Astrocyte (in vitro differentiated cells and primary cell): Measurements from ENCODE around the gene HMGCS2.

Source experiments
- CTCF ChIP-seq: IDR thresholded peaks from 2 replicates; pipeline ENCODE4 v1.5.1; 2011; ENCODE audit warnings: low read depth, mild to moderate bottlenecking, inconsistent platforms, low read length, moderate library complexity; ENCODE audit not compliant: insufficient read depth
- EZH2 ChIP-seq: IDR thresholded peaks from 2 replicates; pipeline ENCODE4 v1.6.1; 2012; ENCODE audit warnings: mild to moderate bottlenecking, low read length, inconsistent platforms; ENCODE audit not compliant: insufficient read depth

DNA sequence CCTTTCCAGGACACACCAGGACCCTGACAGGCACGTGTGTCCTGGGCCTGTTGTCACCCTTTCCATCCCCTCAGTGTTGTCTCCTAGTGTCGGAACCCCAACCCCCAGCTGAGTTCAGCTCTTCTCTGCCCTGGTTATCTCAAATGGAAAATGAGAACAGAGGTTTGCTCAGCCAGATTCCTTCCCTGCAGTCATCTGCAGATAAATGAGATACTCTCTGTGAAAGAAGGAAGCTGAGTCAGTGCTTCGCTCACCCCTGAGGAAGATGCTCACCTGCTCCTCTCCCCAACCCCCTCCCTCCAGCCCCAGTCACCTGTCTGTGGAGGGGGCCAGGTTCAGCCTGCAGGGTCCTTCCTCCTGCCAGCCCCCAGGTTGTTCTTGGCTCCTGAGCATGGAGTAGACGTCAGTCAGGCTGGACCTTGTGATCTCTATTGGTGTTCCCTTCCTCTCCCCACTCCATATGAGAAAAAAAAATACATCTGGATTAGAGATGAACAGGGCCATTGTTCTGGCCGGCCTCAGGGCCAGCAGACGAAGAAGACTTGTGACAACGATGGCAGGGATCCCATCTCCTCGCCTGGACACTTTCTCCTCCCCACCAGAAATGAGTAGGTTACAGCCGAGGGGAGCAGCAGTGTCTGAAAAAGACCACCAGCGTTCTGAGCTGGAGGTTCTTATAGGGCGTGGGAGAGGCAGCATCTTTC is 36.1 kb downstream of the HMGCS2 start:
- TF ChIP-seq CTCF, result no peak
- no peak for TF ChIP-seq EZH2
